OCI-LY3 (cell line): ENCODE results near the gene MYLIP.

Experiments
- H2AFZ ChIP-seq: fragments of 200-600, 300-600 bp; shearing (Covaris generic); 2 replicates; pipeline ENCODE4 v1.6.0; 2014; ENCODE audit warnings: antibody characterized with exemption, low read depth, low read length
- H3K27ac ChIP-seq: fragments of 200-600, 300-600 bp; sonication (generic); 2 replicates; pipeline ENCODE4 v1.5.1; 2014; ENCODE audit warnings: mild to moderate bottlenecking, low read length, moderate library complexity, mixed read lengths
- H3K27me3 ChIP-seq: fragments of 200-600, 300-600 bp; sonication (generic); 2 replicates; pipeline ENCODE4 v1.6.1; 2014; ENCODE audit warnings: low read depth, low read length, mixed read lengths
- H3K36me3 ChIP-seq: fragments of 200-600, 300-600 bp; sonication (generic); replicated peaks from 2 replicates; pipeline ENCODE3; 2014; ENCODE audit warnings: low read depth, low read length, mixed read lengths
- H3K4me1 ChIP-seq: fragments of 300-600, 200-600 bp; sonication (generic); 2 replicates; pipeline ENCODE4 v1.6.1; 2014; ENCODE audit warnings: low read length, mixed read lengths
- H3K4me2 ChIP-seq: fragments of 200-600, 300-600 bp; sonication (generic); 2 replicates; pipeline ENCODE4 v1.6.1; 2014; ENCODE audit warnings: low read length, mixed read lengths
- H3K4me3 ChIP-seq: fragments of 300-600, 200-600 bp; sonication (generic); 2 replicates; pipeline ENCODE4 v1.5.1; 2014; ENCODE audit warnings: antibody characterized with exemption, mild to moderate bottlenecking, low read length, moderate library complexity
- H3K79me2 ChIP-seq: fragments of 300-600, 200-600 bp; shearing (Covaris generic); 2 replicates; pipeline ENCODE4 v1.6.1; 2014; ENCODE audit warnings: mild to moderate bottlenecking, low read length, mixed read lengths
- H3K9ac ChIP-seq: fragments of 300-600, 200-600 bp; shearing (Covaris generic); 2 replicates; pipeline ENCODE4 v1.6.0; 2014; ENCODE audit warnings: mild to moderate bottlenecking, low read length, moderate library complexity
- H3K9me3 ChIP-seq: fragments of 200-600, 300-600 bp; shearing (Covaris generic); 2 replicates; pipeline ENCODE4 v1.6.1; 2014; ENCODE audit warnings: low read length, mixed read lengths; ENCODE audit not compliant: insufficient read depth
- H4K20me1 ChIP-seq: fragments of 200-600, 300-600 bp; sonication (generic); 2 replicates; pipeline ENCODE4 v1.6.1; 2016; ENCODE audit warnings: low read length, mixed read lengths; ENCODE audit not compliant: insufficient read depth
- CTCF ChIP-seq: fragments of 200-600, 300-600 bp; sonication (generic); IDR thresholded peaks from 2 replicates; pipeline ENCODE4 v1.5.1; 2014; ENCODE audit warnings: antibody characterized with exemption, low read length, low read depth
- EZH2phosphoT487 ChIP-seq: fragments of 200-600 bp; shearing (Covaris generic); IDR thresholded peaks from 2 replicates; pipeline ENCODE4 v1.6.1; 2018; ENCODE audit warnings: antibody characterized with exemption, mixed run types, low read depth

MYLIP gene

GRCh38 chr6:16130437-16130891 lies 1.6 kb downstream of the MYLIP start:
- TF ChIP-seq CTCF (no peak), EZH2phosphoT487 (no peak)
- Histone ChIP-seq H3K4me1 (peaks cover 19% of the 10 kb centered on the region), H3K27ac (no peak overlapping the region), H3K9me3 (no peaks in the 10 kb centered on the region), H3K27me3 (peaks cover 3% of the 10 kb centered on the region; the same call in 1 of the 2 replicates), H2AFZ (no peak overlapping the region), H3K36me3 (peaks cover 11% of the 10 kb centered on the region), H3K9ac (peak overlapping the region; percentile 86; the same call in 1 of the 2 replicates), H3K4me3 (peak overlapping the region; percentile 93), H4K20me1 (peaks cover 49% of the 10 kb centered on the region), H3K79me2 (peaks cover 10% of the 10 kb centered on the region; the same call in 1 of the 2 replicates), H3K4me2 (peak overlapping the region; percentile 80)

- Histone ChIP-seq H3K27me3 (peaks cover 3% of the 10 kb centered on the region; the same call in 1 of the 2 replicates), H3K79me2 (peaks cover 10% of the 10 kb centered on the region; the same call in 1 of the 2 replicates), H4K20me1 (peaks cover 49% of the 10 kb centered on the region), H3K4me2 (peak overlapping the region; percentile 80), H2AFZ (no peak overlapping the region), H3K4me1 (peaks cover 19% of the 10 kb centered on the region), H3K9ac (0 out of 2 replicates have a peak overlapping the region, but pooled peaks have one; percentile 26), H3K27ac (0 out of 2 replicates have a peak overlapping the region, but pooled peaks have one; percentile 3), H3K9me3 (no peaks in the 10 kb centered on the region), H3K4me3 (peak overlapping the region; percentile 93), H3K36me3 (peaks cover 11% of the 10 kb centered on the region)
- no peak for TF ChIP-seq EZH2phosphoT487
- TF ChIP-seq CTCF: no peak
Measured at GRCh38 chr6:16130932-16131387, 2.1 kb downstream of the MYLIP start.

GRCh38 chr6:16132909-16133308 lies 4.0 kb downstream of the MYLIP start:
- H3K4me2 ChIP-seq: no peak overlapping the region
- peaks cover 3% of the 10 kb centered on the region; the same call in 1 of the 2 replicates for H3K27me3 ChIP-seq
- H2AFZ ChIP-seq: no peak overlapping the region
- peaks cover 10% of the 10 kb centered on the region; the same call in 1 of the 2 replicates for H3K79me2 ChIP-seq
- peaks cover 19% of the 10 kb centered on the region for H3K4me1 ChIP-seq
- H3K9ac ChIP-seq: no peak overlapping the region
- TF ChIP-seq EZH2phosphoT487: no peak
- no peak for TF ChIP-seq CTCF
- H3K4me3 ChIP-seq: no peak overlapping the region
- H3K27ac ChIP-seq: no peak overlapping the region
- no peaks in the 10 kb centered on the region for H3K9me3 ChIP-seq
- peaks cover 66% of the 10 kb centered on the region for H4K20me1 ChIP-seq
- H3K36me3 ChIP-seq: peaks cover 14% of the 10 kb centered on the region

- H2AFZ ChIP-seq: no peak overlapping the region
- H3K36me3 ChIP-seq: peaks cover 14% of the 10 kb centered on the region
- H3K79me2 ChIP-seq: peaks cover 9% of the 10 kb centered on the region; the same call in 1 of the 2 replicates
- no peak overlapping the region for H3K27ac ChIP-seq
- no peak overlapping the region for H3K4me2 ChIP-seq
- peaks cover 19% of the 10 kb centered on the region for H3K4me1 ChIP-seq
- peaks cover 3% of the 10 kb centered on the region; the same call in 1 of the 2 replicates for H3K27me3 ChIP-seq
- no peaks in the 10 kb centered on the region for H3K9me3 ChIP-seq
- H3K4me3 ChIP-seq: no peak overlapping the region
- H4K20me1 ChIP-seq: peaks cover 77% of the 10 kb centered on the region
- no peak overlapping the region for H3K9ac ChIP-seq
- TF ChIP-seq CTCF (no peak), EZH2phosphoT487 (no peak)
Measured at GRCh38 chr6:16134430-16134829, 5.5 kb downstream of the MYLIP start.
